H1 (cell line): ENCODE measurements around the gene KCNN1. TPM values are rescaled to one million over a fixed set of nuclear protein-coding genes. Genes with fewer than 3 reads are reported as not detected.

ENCODE experiments used
- CTCF ChIA-PET: fragments of 300-600 bp; sonication (Branson Sonifier 250); formaldehyde crosslinking; loops from one replicate; lab custom pipeline; 2021; ENCODE audit not compliant: partially characterized antibody; lab: Charles Lee
- POLR2A ChIA-PET: fragments of 300-600 bp; sonication (Branson Sonifier 250); formaldehyde crosslinking; loops from one replicate; lab custom pipeline; 2021; ENCODE audit warnings: inconsistent platforms; ENCODE audit not compliant: partially characterized antibody; lab: Charles Lee
- DNase-seq, 2 experiments: peaks; one replicate each; pipeline versions ENCODE4 v3.0.0 to v3.0.0-alpha.2; 2010 to 2022; ENCODE audit warnings: low spot score in 2 of 2, low read depth in 1 of 2, mixed read lengths in 1 of 2
- FAIRE-seq: peaks from 2 replicates; lab custom pipeline; 2011; peaks lifted over from hg19 to GRCh38; lab: Jason Lieb, UNC
- H2AFZ ChIP-seq: 2 replicates; pipeline ENCODE4 v1.8.1; 2012; ENCODE audit warnings: low read length, inconsistent platforms
- H2AK5ac ChIP-seq: 2 replicates; pipeline ENCODE4 v1.6.1; 2013; ENCODE audit warnings: low read depth, low read length
- H2BK120ac ChIP-seq: replicated peaks from 2 replicates; pipeline ENCODE3; 2013; ENCODE audit warnings: low read depth, low read length, inconsistent platforms
- H2BK12ac ChIP-seq: 2 replicates; pipeline ENCODE4 v1.6.1; 2013; ENCODE audit warnings: low read depth, low read length
- H2BK15ac ChIP-seq: 2 replicates; pipeline ENCODE4 v1.6.1; 2013; ENCODE audit warnings: low read length
- H2BK20ac ChIP-seq: 2 replicates; pipeline ENCODE4 v1.6.1; 2013; ENCODE audit warnings: low read length
- H2BK5ac ChIP-seq: 2 replicates; pipeline ENCODE4 v1.6.1; 2013; ENCODE audit warnings: low read depth, low read length
- H3K14ac ChIP-seq: 2 replicates; pipeline ENCODE4 v1.6.1; 2013; ENCODE audit warnings: inconsistent platforms; ENCODE audit not compliant: insufficient read length
- H3K18ac ChIP-seq: 2 replicates; pipeline ENCODE4 v1.6.1; 2013; ENCODE audit warnings: low read length; ENCODE audit errors: extremely low read depth
- H3K23ac ChIP-seq: 2 replicates; pipeline ENCODE4 v1.6.1; 2013; ENCODE audit warnings: inconsistent platforms; ENCODE audit not compliant: insufficient read length
- H3K23me2 ChIP-seq: 2 replicates; pipeline ENCODE4 v1.6.1; 2013; ENCODE audit warnings: low read depth, low read length
- H3K27ac ChIP-seq: 2 replicates; pipeline ENCODE4 v1.6.1; 2011; ENCODE audit warnings: low read depth, low read length, inconsistent platforms
- H3K27me3 ChIP-seq, 4 experiments: replicated peaks in 1 of 4; 1 replicate in 1 of 4; 2 replicates in 3 of 4; pipeline versions ENCODE4 v1.6.1 to v1.8.1; 2011 to 2013; ENCODE audit warnings: low read length in 3 of 4, mild to moderate bottlenecking in 3 of 4, inconsistent platforms in 2 of 4, mixed read lengths in 2 of 4, moderate library complexity in 1 of 4; ENCODE audit not compliant: control insufficient read depth in 3 of 4, insufficient read depth in 3 of 4; ENCODE audit errors: extremely low read depth in 1 of 4
- H3K36me3 ChIP-seq, 4 experiments: 2 replicates each; pipeline versions ENCODE4 v1.6.1 to v1.8.1; 2011 to 2013; ENCODE audit warnings: mild to moderate bottlenecking in 4 of 4, low read length in 3 of 4, moderate library complexity in 2 of 4, control low read depth in 1 of 4, inconsistent platforms in 1 of 4; ENCODE audit not compliant: insufficient read depth in 4 of 4, control insufficient read depth in 2 of 4
- H3K4ac ChIP-seq: replicated peaks from 2 replicates; pipeline ENCODE3; 2013; ENCODE audit warnings: low read length, low read depth, mixed read lengths, inconsistent platforms; ENCODE audit not compliant: insufficient read length
- H3K4me1 ChIP-seq, 4 experiments: replicated peaks in 1 of 4; 1 replicate in 1 of 4; 2 replicates in 3 of 4; pipeline versions ENCODE4 v1.6.1 to v1.8.1; 2011 to 2013; ENCODE audit warnings: low read length in 3 of 4, inconsistent platforms in 2 of 4, mixed read lengths in 1 of 4; ENCODE audit not compliant: insufficient read depth in 4 of 4, control insufficient read depth in 3 of 4
- H3K4me2 ChIP-seq, 2 experiments: 2 replicates each; pipeline versions ENCODE4 v1.6.1 to v1.8.1; 2011 to 2013; ENCODE audit warnings: low read depth in 2 of 2, low read length in 2 of 2, control low read depth in 1 of 2, inconsistent platforms in 1 of 2, mild to moderate bottlenecking in 1 of 2; ENCODE audit not compliant: insufficient read depth in 1 of 2
- H3K4me3 ChIP-seq, 4 experiments: fragments of 200-600, 300-600 bp in 1 of 4; sonication (generic), shearing (Covaris generic), sonication (Bioruptor Twin) in 1 of 4; 2 replicates each; pipeline versions ENCODE4 v1.5.1 to v1.8.1; 2011 to 2016; ENCODE audit warnings: low read length in 4 of 4, low read depth in 3 of 4, control low read depth in 2 of 4, inconsistent platforms in 2 of 4, mild to moderate bottlenecking in 2 of 4, mixed read lengths in 1 of 4, moderate library complexity in 1 of 4; ENCODE audit not compliant: insufficient read depth in 2 of 4; ENCODE audit errors: extremely low read depth in 1 of 4
- H3K56ac ChIP-seq: replicated peaks from 2 replicates; pipeline ENCODE3; 2013; ENCODE audit warnings: low read depth, mild to moderate bottlenecking, mixed read lengths, low read length, inconsistent platforms; ENCODE audit not compliant: insufficient read length
- H3K79me1 ChIP-seq: 2 replicates; pipeline ENCODE4 v1.6.1; 2013; ENCODE audit warnings: low read depth, low read length, control low read depth
- H3K79me2 ChIP-seq, 2 experiments: 2 replicates each; pipeline versions ENCODE4 v1.6.1 to v1.8.1; 2012 to 2013; ENCODE audit warnings: low read length in 2 of 2, mild to moderate bottlenecking in 2 of 2, inconsistent platforms in 1 of 2; ENCODE audit not compliant: insufficient read depth in 2 of 2, control insufficient read depth in 1 of 2
- H3K9ac ChIP-seq, 4 experiments: replicated peaks in 1 of 4; 1 replicate in 1 of 4; 2 replicates in 3 of 4; pipeline versions ENCODE4 v1.6.1 to v1.8.1; 2011 to 2013; ENCODE audit warnings: low read depth in 3 of 4, low read length in 3 of 4, control low read depth in 2 of 4, mild to moderate bottlenecking in 2 of 4, moderate library complexity in 2 of 4, inconsistent platforms in 1 of 4; ENCODE audit errors: extremely low read depth in 1 of 4
- H3K9me3 ChIP-seq, 2 experiments: 2 replicates each; pipeline versions ENCODE4 v1.6.1 to v1.8.1; 2012 to 2013; ENCODE audit warnings: mild to moderate bottlenecking in 2 of 2, moderate library complexity in 2 of 2, control low read depth in 1 of 2, inconsistent platforms in 1 of 2, low read depth in 1 of 2, low read length in 1 of 2, mixed read lengths in 1 of 2; ENCODE audit not compliant: insufficient read depth in 2 of 2
- H4K20me1 ChIP-seq, 2 experiments: replicated peaks in 1 of 2; 2 replicates each; pipeline versions ENCODE3 to v1.8.1; 2011 to 2013; ENCODE audit warnings: inconsistent platforms in 2 of 2, low read length in 2 of 2, mild to moderate bottlenecking in 1 of 2; ENCODE audit not compliant: insufficient read depth in 2 of 2, control insufficient read depth in 1 of 2
- H4K5ac ChIP-seq: 2 replicates; pipeline ENCODE4 v1.6.1; 2013; ENCODE audit warnings: low read length, low read depth, mixed read lengths, inconsistent platforms; ENCODE audit not compliant: insufficient read length
- H4K8ac ChIP-seq: 2 replicates; pipeline ENCODE4 v1.8.0; 2013; ENCODE audit warnings: mild to moderate bottlenecking, moderate library complexity, low read length, inconsistent platforms; ENCODE audit not compliant: insufficient read depth; ENCODE audit errors: extremely low read depth
- H4K91ac ChIP-seq: replicated peaks from 2 replicates; pipeline ENCODE3; 2013; ENCODE audit warnings: low read length, mixed read lengths, inconsistent platforms; ENCODE audit not compliant: insufficient read length
- ATF2 ChIP-seq: IDR thresholded peaks from 2 replicates; pipeline ENCODE4 v1.6.1; 2012; ENCODE audit warnings: low read length, inconsistent platforms
- BACH1 ChIP-seq: IDR thresholded peaks from 2 replicates; pipeline ENCODE4 v1.6.1; 2012; ENCODE audit warnings: low read length, improper control_type of control experiment
- CREB1 ChIP-seq: IDR thresholded peaks from 2 replicates; pipeline ENCODE4 v1.6.1; 2012; ENCODE audit warnings: inconsistent platforms
- GTF2F1 ChIP-seq: IDR thresholded peaks from 2 replicates; pipeline ENCODE4 v1.6.1; 2012; ENCODE audit warnings: low read depth, low read length, improper control_type of control experiment, borderline replicate concordance
- MAFK ChIP-seq: IDR thresholded peaks from 2 replicates; pipeline ENCODE4 v1.6.1; 2012; ENCODE audit warnings: low read depth, mild to moderate bottlenecking, improper control_type of control experiment, low read length
- POU5F1 ChIP-seq: IDR thresholded peaks from 2 replicates; pipeline ENCODE4 v1.6.1; 2011; ENCODE audit warnings: low read depth, mild to moderate bottlenecking, low read length, moderate library complexity
- RFX5 ChIP-seq: IDR thresholded peaks from 2 replicates; pipeline ENCODE4 v1.6.1; 2011; ENCODE audit warnings: low read depth, low read length, improper control_type of control experiment, borderline replicate concordance
- SAP30 ChIP-seq: fragments of 300-600 bp; sonication (generic); IDR thresholded peaks from 2 replicates; pipeline ENCODE4 v1.7.1; 2012; ENCODE audit warnings: low read length, moderate library complexity, mild to moderate bottlenecking, inconsistent platforms; ENCODE audit not compliant: insufficient read depth, insufficient replicate concordance
- SRF ChIP-seq: IDR thresholded peaks from 2 replicates; pipeline ENCODE4 v1.6.1; 2011; ENCODE audit warnings: mild to moderate bottlenecking, low read depth, low read length, moderate library complexity
- WGBS, 2 experiments: shearing (Covaris generic) in 1 of 2; methylation state at CpG; one replicate each; pipeline versions ENCODE4 v1.1.6 to v1.1.7; 2013 to 2015; ENCODE audit warnings: low lambda C conversion rate in 2 of 2, mixed read lengths in 2 of 2, inconsistent platforms in 1 of 2, low coverage in 1 of 2, missing lambda C conversion rate in 1 of 2; ENCODE audit not compliant: insufficient replicate concordance in 2 of 2, insufficient coverage in 1 of 2, insufficient read length in 1 of 2; ENCODE audit errors: extremely low coverage in 1 of 2, missing lambda C conversion rate in 1 of 2; 5-methylcytosine and 5-hydroxymethylcytosine counted together
- polyA plus RNA-seq, 7 experiments: library from polyadenylated mRNA; depleted of rRNA in 3 of 7; stranded (reverse) in 5 of 7; unstranded in 2 of 7; fragments of >200 nt in 5 of 7; fragments of 200-250 nt in 2 of 7; gene quantifications; 1 replicate in 5 of 7; 2 replicates in 1 of 7; 4 replicates in 1 of 7; pipeline versions ENCODE4 v1.2.1 to v1.2.3, GENCODE V29; 2011 to 2013; ENCODE audit warnings: missing spikeins in 2 of 7, mixed read lengths in 2 of 7
- total RNA-seq: library from RNA; stranded (reverse); fragmentation: NEBNext Ultra II Directional; extraction: Animal tissue kit (Norgen Biotek cat#: 25700); gene quantifications from 2 replicates; pipeline ENCODE4 v1.2.1, GENCODE V29; 2021

Gene KCNN1
- total and polyA plus RNA-seq, 2 of the 8 experiments (the other 6 are each of a cell fraction or from before 2014, with no cell fraction given): 11.0 to 12.5 TPM

GRCh38 chr19:17932485-17933338 is 34.2 kb upstream of the KCNN1 start, which contains the start of gene CCDC124:
Gene CCDC124 (plus strand): TSS chr19:17933015. CDS start chr19:17936421, 3,406 bp downstream.
- peak within 1 kb of the TSS; percentile 82 for H3K56ac ChIP-seq
- H3K9ac ChIP-seq: peak within 1 kb of the TSS; percentile 71 to 89 (median 85)
- H3K4me1 ChIP-seq: peaks cover 0 to 4% (median 2%) of the 10 kb centered on the region in 4 experiments; a peak in 3 of 7 replicates
- ChIA-PET POLR2A (interaction anchor here (0.6 to 14.8 kb wide), 23 partner anchors 11 to 272 kb away, joined by 3 to 392 read pairs (median 4); partner anchors contain the start of genes RPL18A and SLC5A5), CTCF (interaction anchor here (0.6 to 10.3 kb wide), 28 partner anchors 10 to 158 kb away, joined by 3 to 200 read pairs (median 4); partner anchors contain the start of genes KCNN1, RPL18A and SLC5A5)
- H4K8ac ChIP-seq: peak within 1 kb of the TSS; percentile 95
- peak within 1 kb of the TSS; percentile 91 for H3K18ac ChIP-seq
- H3K4me2 ChIP-seq: peak within 1 kb of the TSS; percentile 29 to 92
- 2% methylated on average over 64 of the region's 64 CpGs; no CpG with 5 or more reads in 1 of the 2 experiments for WGBS, 2 experiments
- no peak within 1 kb of the TSS for H2BK20ac ChIP-seq
- H3K23me2 ChIP-seq: peaks cover 7% of the 10 kb centered on the region; the same call in 1 of the 2 replicates
- no peaks in the 10 kb centered on the region for H3K9me3 ChIP-seq
- H3K27me3 ChIP-seq: no peaks in the 10 kb centered on the region
- H3K27ac ChIP-seq: peak within 1 kb of the TSS; percentile 96
- peak within 1 kb of the TSS; percentile 97 for H4K91ac ChIP-seq
- peak within 1 kb of the TSS; percentile 99; the same call in 1 of the 2 replicates for H2BK12ac ChIP-seq
- no peaks in the 10 kb centered on the region for H3K36me3 ChIP-seq
- peak within 1 kb of the TSS; percentile 99 for H2BK5ac ChIP-seq
- H3K23ac ChIP-seq: no peak within 1 kb of the TSS
- H2BK15ac ChIP-seq: no peak within 1 kb of the TSS
- no peak within 1 kb of the TSS for H3K14ac ChIP-seq
- peak within 1 kb of the TSS; percentile 91 for H2BK120ac ChIP-seq
- H2AFZ ChIP-seq: peak within 1 kb of the TSS; percentile 99
- FAIRE-seq (peak; percentile 24), DNase-seq (peak; percentile 86 to 95)
- H3K4me3 ChIP-seq: peak within 1 kb of the TSS; percentile 80 to 94 (median 91)
- no peaks in the 10 kb centered on the region for H4K20me1 ChIP-seq
- H2AK5ac ChIP-seq: peak within 1 kb of the TSS; percentile 39; the same call in 1 of the 2 replicates
- peaks cover 0 to 7% of the 10 kb centered on the region in 2 experiments; a peak in 2 of 4 replicates for H3K79me2 ChIP-seq
- H3K79me1 ChIP-seq: no peaks in the 10 kb centered on the region
- H3K4ac ChIP-seq: peak within 1 kb of the TSS; percentile 15
- peak within 1 kb of the TSS; percentile 99 for H4K5ac ChIP-seq
- no peak for TF ChIP-seq ATF2
- no peak for TF ChIP-seq POU5F1
- peak; percentile 99 for TF ChIP-seq CREB1
- no peak for TF ChIP-seq MAFK
- TF ChIP-seq SAP30: peak; percentile 96
- no peak for TF ChIP-seq RFX5
- TF ChIP-seq GTF2F1: 0 out of 2 replicates have a peak, but pooled peaks have one; percentile 39
- TF ChIP-seq SRF: peak; percentile 86
- TF ChIP-seq BACH1: peak; percentile 33; the same call in 1 of the 2 replicates
